ENCODE results near the gene NFE2L3.

The NFE2L3 gene

GRCh38 chr7:26143298-26144048 lies 8.5 kb upstream of the NFE2L3 start:
- ATAC-seq = no peak
- TF ChIP-seq ZFP30 (CRISPR knock-in tag; IDR thresholded peaks at IDR 0.05) (no peak), RARB (CRISPR knock-in tag; IDR thresholded peaks at IDR 0.05) (no peak), TOX (CRISPR knock-in tag; IDR thresholded peaks at IDR 0.05; ENCODE audit: borderline replicate concordance) (no peak), CSRNP3 (CRISPR knock-in tag; IDR thresholded peaks at IDR 0.05) (no peak), ZNF565 (CRISPR knock-in tag; conservative IDR thresholded peaks at IDR 0.05; ENCODE audit: low read depth) (no peak), OSR1 (CRISPR knock-in tag; IDR thresholded peaks at IDR 0.05) (no peak), CREB5 (CRISPR knock-in tag; IDR thresholded peaks at IDR 0.05; ENCODE audit: low read depth) (no peak), GLIS3 (CRISPR knock-in tag; IDR thresholded peaks at IDR 0.05) (no peak), PATZ1 (CRISPR knock-in tag; IDR thresholded peaks at IDR 0.05; ENCODE audit: borderline replicate concordance) (no peak), ARNTL (CRISPR knock-in tag; IDR thresholded peaks at IDR 0.05; ENCODE audit: borderline replicate concordance, low read depth) (no peak), ZNF8 (CRISPR knock-in tag; IDR thresholded peaks at IDR 0.05) (no peak), ESRRG (CRISPR knock-in tag; IDR thresholded peaks at IDR 0.05) (no peak), ISL1 (CRISPR knock-in tag; IDR thresholded peaks at IDR 0.05) (no peak), ZFP3 (CRISPR knock-in tag; IDR thresholded peaks at IDR 0.05) (no peak), BACH2 (CRISPR knock-in tag; IDR thresholded peaks at IDR 0.05; ENCODE audit: borderline replicate concordance) (no peak), TCF4 (CRISPR knock-in tag; IDR thresholded peaks at IDR 0.05; ENCODE audit: borderline replicate concordance) (no peak), TSHZ2 (CRISPR knock-in tag; IDR thresholded peaks at IDR 0.05) (no peak), CSDC2 (CRISPR knock-in tag; IDR thresholded peaks at IDR 0.05) (no peak)
- TF ChIP-seq, protein P1, sequence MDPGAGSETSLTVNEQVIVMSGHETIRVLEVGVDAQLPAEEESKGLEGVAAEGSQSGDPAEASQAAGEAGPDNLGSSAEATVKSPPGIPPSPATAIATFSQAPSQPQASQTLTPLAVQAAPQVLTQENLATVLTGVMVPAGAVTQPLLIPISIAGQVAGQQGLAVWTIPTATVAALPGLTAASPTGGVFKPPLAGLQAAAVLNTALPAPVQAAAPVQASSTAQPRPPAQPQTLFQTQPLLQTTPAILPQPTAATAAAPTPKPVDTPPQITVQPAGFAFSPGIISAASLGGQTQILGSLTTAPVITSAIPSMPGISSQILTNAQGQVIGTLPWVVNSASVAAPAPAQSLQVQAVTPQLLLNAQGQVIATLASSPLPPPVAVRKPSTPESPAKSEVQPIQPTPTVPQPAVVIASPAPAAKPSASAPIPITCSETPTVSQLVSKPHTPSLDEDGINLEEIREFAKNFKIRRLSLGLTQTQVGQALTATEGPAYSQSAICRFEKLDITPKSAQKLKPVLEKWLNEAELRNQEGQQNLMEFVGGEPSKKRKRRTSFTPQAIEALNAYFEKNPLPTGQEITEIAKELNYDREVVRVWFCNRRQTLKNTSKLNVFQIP (CRISPR knock-in tag; IDR thresholded peaks at IDR 0.05; ENCODE audit: borderline replicate concordance, low read depth) = no peak

DNA sequence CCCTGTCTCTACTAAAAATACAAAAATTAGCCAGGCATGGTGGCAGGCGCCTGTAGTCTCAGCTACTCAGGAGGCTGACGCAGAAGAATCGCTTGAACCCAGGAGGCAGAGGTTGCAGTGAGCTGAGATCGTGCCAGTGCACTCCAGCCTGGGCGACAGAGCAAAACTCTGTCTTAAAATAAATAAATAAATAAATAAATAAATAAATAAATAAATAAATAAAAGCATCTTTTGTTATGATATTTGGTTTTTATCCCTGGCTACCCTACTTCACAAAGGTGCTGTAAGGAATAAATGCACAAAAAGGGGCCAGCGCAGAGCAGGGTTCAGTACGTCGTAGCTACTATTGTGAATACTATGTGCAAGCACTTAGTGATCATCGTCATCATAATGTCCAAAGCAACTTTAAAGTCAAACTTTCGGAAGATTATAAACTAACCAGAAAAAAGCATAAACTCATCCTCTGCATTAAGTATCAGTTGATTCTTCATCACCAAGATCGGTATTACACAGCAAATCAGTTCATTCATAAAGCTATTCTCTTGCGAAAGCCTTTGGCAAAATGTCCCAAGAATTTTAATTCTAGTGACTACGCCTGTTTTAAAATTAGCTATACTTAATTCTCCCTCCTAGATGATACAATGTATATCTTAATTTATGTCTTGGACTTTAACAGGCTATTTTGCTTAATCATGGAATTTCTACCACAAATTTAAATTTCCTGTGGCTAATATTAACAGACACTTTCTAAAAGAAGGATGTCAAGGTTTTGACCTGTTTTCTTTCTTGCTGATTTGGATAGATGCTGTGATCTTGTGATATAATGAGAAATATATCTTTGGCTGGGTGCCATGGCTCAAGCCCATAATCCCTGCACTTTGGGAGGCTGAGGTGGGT lies 7.6 kb upstream of the NFE2L3 start:
- ATAC-seq = no peak
- TF ChIP-seq SNAI2 (CRISPR knock-in tag; IDR thresholded peaks at IDR 0.05) (no peak), ISL1 (CRISPR knock-in tag; IDR thresholded peaks at IDR 0.05) (peak; percentile 43), OSR1 (CRISPR knock-in tag; IDR thresholded peaks at IDR 0.05) (no peak), ZC3H10 (CRISPR knock-in tag; IDR thresholded peaks at IDR 0.05) (no peak), TOX (CRISPR knock-in tag; IDR thresholded peaks at IDR 0.05; ENCODE audit: borderline replicate concordance) (no peak), PATZ1 (CRISPR knock-in tag; IDR thresholded peaks at IDR 0.05; ENCODE audit: borderline replicate concordance) (no peak)

All from SK-N-SH treated with all-trans-retinoic acid at 6 μM for 48 hours (cell line).